Activated T-cell treated with anti-CD3 and anti-CD28 coated beads, Interleukin-2, amount 50 U/mL, for 72 hours (primary cell): ENCODE measurements around the gene SNRPB2. TPM values are rescaled to one million over a fixed set of nuclear protein-coding genes. Genes with fewer than 3 reads are reported as not detected.

Experiments
- ATAC-seq, 2 donors: fragments of 150-1000 bp; cut with Tn5 transposase; replicated peaks in 1 of 2; 2 replicates each; pipeline ENCODE4 v1.10.0; 2021; ENCODE audit warnings: moderate library complexity in 2 of 2, mild to moderate bottlenecking in 1 of 2
- DNase-seq, 2 donors: peaks; one replicate each; pipeline ENCODE4 v3.0.0; 2021 to 2022; ENCODE audit warnings: mixed read lengths in 1 of 2
- H3K27ac Mint-ChIP-seq: one replicate; pipeline ENCODE4 v1.8.0; 2022; ENCODE audit warnings: mild to moderate bottlenecking, moderate library complexity, mixed read lengths
- H3K27me3 Mint-ChIP-seq: one replicate; pipeline ENCODE4 v1.8.0; 2022; ENCODE audit warnings: low read depth, mixed read lengths
- H3K36me3 Mint-ChIP-seq, 2 donors: one replicate each; pipeline ENCODE4 v1.8.0; 2022; ENCODE audit warnings: mixed read lengths in 2 of 2, mild to moderate bottlenecking in 1 of 2; ENCODE audit not compliant: insufficient read depth in 2 of 2
- H3K4me1 Mint-ChIP-seq: one replicate; pipeline ENCODE4 v1.8.0; 2022; ENCODE audit warnings: low read depth, mixed read lengths
- H3K4me3 Mint-ChIP-seq, 2 donors: one replicate each; pipeline ENCODE4 v1.8.0; 2022; ENCODE audit warnings: mild to moderate bottlenecking in 2 of 2, mixed read lengths in 2 of 2, moderate library complexity in 2 of 2
- H3K9me3 Mint-ChIP-seq, 2 donors: one replicate each; pipeline ENCODE4 v1.8.0; 2022; ENCODE audit warnings: mixed read lengths in 2 of 2
- total RNA-seq, 2 donors: library from RNA; stranded (reverse); gene quantifications; one replicate each; pipeline ENCODE4 v1.2.3, GENCODE V29; 2022

SNRPB2 gene
- total RNA-seq = 10 to 100 TPM; 71.6 to 78.3 TPM

DNA sequence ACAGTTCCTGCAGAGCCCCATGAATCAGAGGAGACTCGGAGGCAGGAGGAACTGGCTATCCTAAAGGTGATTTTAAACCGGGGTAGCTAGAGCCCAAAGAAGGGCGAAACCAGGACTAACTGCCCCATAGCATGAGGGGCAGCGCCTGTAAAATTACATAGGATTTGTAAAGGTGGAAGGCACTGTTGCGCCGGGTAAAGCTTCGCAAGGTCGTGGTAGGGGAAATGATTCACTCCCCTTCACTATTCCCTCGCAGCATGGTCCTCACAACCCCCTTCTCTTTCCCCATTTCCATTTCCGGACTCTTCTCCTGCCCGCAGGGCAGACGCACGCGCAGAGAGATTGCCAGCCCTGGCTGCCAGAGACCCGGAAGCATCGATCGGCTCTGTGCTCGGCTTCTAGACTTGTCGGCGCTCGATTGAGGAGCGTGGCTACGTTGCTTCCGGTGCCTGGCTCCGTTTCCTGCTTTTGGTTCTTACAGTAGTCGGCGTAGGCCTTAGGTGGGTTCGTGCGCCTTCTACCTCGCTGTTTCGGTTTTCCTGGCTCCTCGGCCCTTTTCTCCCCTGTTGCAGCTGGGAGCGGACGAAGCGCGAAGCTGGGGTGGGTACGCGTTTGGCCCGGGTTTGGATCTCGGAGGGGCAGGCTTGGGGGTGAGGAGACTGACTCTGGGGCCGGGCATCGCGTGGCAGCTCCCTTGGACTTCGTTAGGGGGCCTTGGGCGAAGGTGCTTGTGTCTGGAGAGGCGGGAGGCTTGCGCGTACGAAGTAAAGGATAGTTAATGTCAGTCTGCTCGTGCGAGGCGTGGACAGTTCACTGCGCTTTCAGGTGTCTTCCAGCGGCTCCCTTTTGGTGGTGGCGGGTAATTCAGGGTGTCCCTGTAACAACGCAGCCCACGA, at the start of gene SNRPB2:
SNRPB2 (plus strand) TSS at position 462 of the 896 bp plus-strand sequence. CDS start 1,677 bp downstream, outside the sequence.
- peak; percentile 90 to 91 for DNase-seq
- H3K36me3 Mint-ChIP-seq = peaks cover 17 to 27% of the 10 kb centered on the region in 2 donors

GRCh38 chr20:16684416-16684815, 45.4 kb upstream of the SNRPB2 start:
- Mint-ChIP-seq H3K27ac (no peak overlapping the region), H3K36me3 (no peaks in the 10 kb centered on the region)
- DNase-seq = no peak

More for the DNA sequence above, at the start of gene SNRPB2:
- H3K27me3 Mint-ChIP-seq = peaks cover 9% of the 10 kb centered on the region
- peak within 1 kb of the TSS; percentile 94 for H3K27ac Mint-ChIP-seq
- ATAC-seq = peak; percentile 90 to 93
- peaks cover 0 to 5% of the 10 kb centered on the region in 2 donors for H3K9me3 Mint-ChIP-seq
- peak within 1 kb of the TSS; percentile 92 to 99 for H3K4me3 Mint-ChIP-seq
- peaks cover 51% of the 10 kb centered on the region for H3K4me1 Mint-ChIP-seq

DNA sequence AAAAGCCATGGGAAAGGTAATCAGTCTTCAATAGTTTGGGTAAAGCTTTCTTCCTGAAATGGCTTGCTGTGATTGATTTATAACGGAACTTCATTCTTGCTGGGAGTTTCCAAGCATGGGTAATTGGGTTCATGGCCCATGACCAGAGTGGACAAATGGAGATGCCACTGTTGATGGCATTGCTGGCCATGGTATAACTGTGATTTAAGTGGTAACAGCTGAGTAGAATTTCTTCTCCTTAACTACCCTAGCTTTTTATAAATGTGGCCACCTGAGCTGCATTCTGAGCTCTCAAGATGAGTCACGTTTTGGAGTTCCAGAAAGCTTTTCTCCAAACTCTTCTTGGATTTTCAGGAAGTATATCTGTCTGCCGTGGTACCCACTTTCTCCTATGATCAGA, 39.9 kb upstream of the SNRPB2 start:
- DNase-seq (no peak), ATAC-seq (no peak)
- H3K36me3 Mint-ChIP-seq = no peaks in the 10 kb centered on the region
- H3K4me1 Mint-ChIP-seq = no peaks in the 10 kb centered on the region
- no peaks in the 10 kb centered on the region for H3K9me3 Mint-ChIP-seq
- peaks cover 17% of the 10 kb centered on the region for H3K27me3 Mint-ChIP-seq
- H3K27ac Mint-ChIP-seq = no peak overlapping the region
- no peak overlapping the region for H3K4me3 Mint-ChIP-seq

More at GRCh38 chr20:16684416-16684815, 45.4 kb upstream of the SNRPB2 start:
- Mint-ChIP-seq H3K27me3 (peaks cover 6% of the 10 kb centered on the region), H3K4me3 (no peak overlapping the region), H3K4me1 (no peaks in the 10 kb centered on the region), H3K9me3 (no peaks in the 10 kb centered on the region)
- ATAC-seq = no peak

DNA sequence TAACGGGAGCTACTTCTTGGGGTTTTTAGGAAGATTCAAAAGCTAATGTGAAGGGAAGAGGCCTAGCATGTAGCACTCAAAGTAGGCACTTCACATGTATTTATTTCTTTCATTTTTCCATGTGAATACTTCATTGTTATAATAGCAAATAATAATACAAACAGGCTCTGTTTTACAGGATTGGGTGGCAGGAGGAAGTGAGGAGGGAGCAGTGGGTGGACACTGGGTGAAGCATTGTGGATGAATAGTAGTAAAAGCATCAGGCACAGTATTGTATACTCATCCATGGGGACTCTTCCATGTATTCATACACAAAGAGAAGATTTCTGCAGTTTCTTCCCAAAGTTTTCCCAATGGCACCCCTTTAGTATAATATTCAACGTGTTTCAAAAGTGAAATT, 38.4 kb upstream of the SNRPB2 start:
- Mint-ChIP-seq H3K4me1 (no peaks in the 10 kb centered on the region), H3K27me3 (peaks cover 30% of the 10 kb centered on the region), H3K4me3 (no peak overlapping the region), H3K9me3 (no peaks in the 10 kb centered on the region), H3K36me3 (no peaks in the 10 kb centered on the region), H3K27ac (no peak overlapping the region)
- no peak for DNase-seq
- ATAC-seq = no peak

GRCh38 chr20:16692009-16692408, 37.8 kb upstream of the SNRPB2 start:
- Mint-ChIP-seq H3K27me3 (peaks cover 32% of the 10 kb centered on the region), H3K4me1 (no peaks in the 10 kb centered on the region), H3K9me3 (no peaks in the 10 kb centered on the region), H3K27ac (no peak overlapping the region), H3K4me3 (no peak overlapping the region), H3K36me3 (no peaks in the 10 kb centered on the region)
- no peak for ATAC-seq
- DNase-seq = no peak

DNA sequence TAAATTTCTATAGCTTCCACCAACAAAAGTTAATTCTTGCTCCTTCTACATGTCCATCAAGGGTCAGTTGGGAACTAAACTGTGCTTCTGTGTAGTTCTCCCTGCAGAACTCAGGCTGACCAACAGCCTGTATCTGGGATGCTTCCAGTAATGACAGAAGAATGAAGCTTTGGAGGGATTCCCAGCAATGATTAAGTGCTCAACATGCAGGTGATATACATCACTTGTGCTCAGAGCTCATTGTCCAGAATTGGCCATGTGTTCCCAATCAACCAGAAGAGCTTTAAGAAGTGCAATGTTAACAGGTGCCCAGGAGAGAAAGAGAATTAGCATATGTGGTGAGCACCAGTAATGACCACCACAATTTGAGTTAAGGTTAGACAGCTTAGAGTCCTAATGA, 37.4 kb upstream of the SNRPB2 start:
- no peak for ATAC-seq
- no peaks in the 10 kb centered on the region for H3K9me3 Mint-ChIP-seq
- no peak overlapping the region for H3K27ac Mint-ChIP-seq
- H3K36me3 Mint-ChIP-seq = no peaks in the 10 kb centered on the region
- no peaks in the 10 kb centered on the region for H3K4me1 Mint-ChIP-seq
- no peak overlapping the region for H3K4me3 Mint-ChIP-seq
- H3K27me3 Mint-ChIP-seq = peaks cover 32% of the 10 kb centered on the region
- no peak for DNase-seq

GRCh38 chr20:16693278-16693677, 36.5 kb upstream of the SNRPB2 start:
- H3K4me1 Mint-ChIP-seq = no peaks in the 10 kb centered on the region
- H3K27ac Mint-ChIP-seq = no peak overlapping the region
- H3K9me3 Mint-ChIP-seq = no peaks in the 10 kb centered on the region

DNA sequence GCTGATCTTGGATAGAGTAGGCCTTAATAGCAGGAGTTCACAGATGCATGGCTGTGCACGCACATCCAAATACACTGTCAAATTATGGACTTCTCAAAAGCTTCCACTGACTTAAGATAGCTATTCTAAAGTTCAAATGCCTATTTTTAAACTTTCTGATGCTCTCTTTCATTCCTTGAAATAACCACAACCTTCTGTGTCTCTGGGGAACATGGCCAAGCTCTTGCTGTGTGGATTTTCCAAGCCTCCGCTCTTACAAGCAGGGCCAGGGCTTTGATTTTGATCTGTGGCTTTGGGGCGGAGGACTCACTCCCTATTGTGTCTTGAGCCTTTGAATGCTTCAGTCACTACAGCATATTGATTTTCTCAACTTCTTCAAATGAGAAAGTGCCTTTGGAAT, 35.7 kb upstream of the SNRPB2 start:
- Mint-ChIP-seq H3K9me3 (no peaks in the 10 kb centered on the region), H3K27me3 (peaks cover 25% of the 10 kb centered on the region), H3K4me3 (no peak overlapping the region), H3K36me3 (no peaks in the 10 kb centered on the region), H3K27ac (no peak overlapping the region), H3K4me1 (no peaks in the 10 kb centered on the region)
- ATAC-seq (no peak), DNase-seq (no peak)

More at GRCh38 chr20:16693278-16693677, 36.5 kb upstream of the SNRPB2 start:
- H3K36me3 Mint-ChIP-seq = no peaks in the 10 kb centered on the region
- peaks cover 28% of the 10 kb centered on the region for H3K27me3 Mint-ChIP-seq
- no peak for ATAC-seq
- no peak overlapping the region for H3K4me3 Mint-ChIP-seq
- DNase-seq = no peak

- no peaks in the 10 kb centered on the region for H3K9me3 Mint-ChIP-seq
- no peak overlapping the region for H3K27ac Mint-ChIP-seq
- no peak overlapping the region for H3K4me3 Mint-ChIP-seq
- peaks cover 27% of the 10 kb centered on the region for H3K27me3 Mint-ChIP-seq
- H3K36me3 Mint-ChIP-seq = no peaks in the 10 kb centered on the region
- ATAC-seq (no peak), DNase-seq (no peak)
- H3K4me1 Mint-ChIP-seq = no peaks in the 10 kb centered on the region
Measured at GRCh38 chr20:16695628-16696027, 34.2 kb upstream of the SNRPB2 start.

DNA sequence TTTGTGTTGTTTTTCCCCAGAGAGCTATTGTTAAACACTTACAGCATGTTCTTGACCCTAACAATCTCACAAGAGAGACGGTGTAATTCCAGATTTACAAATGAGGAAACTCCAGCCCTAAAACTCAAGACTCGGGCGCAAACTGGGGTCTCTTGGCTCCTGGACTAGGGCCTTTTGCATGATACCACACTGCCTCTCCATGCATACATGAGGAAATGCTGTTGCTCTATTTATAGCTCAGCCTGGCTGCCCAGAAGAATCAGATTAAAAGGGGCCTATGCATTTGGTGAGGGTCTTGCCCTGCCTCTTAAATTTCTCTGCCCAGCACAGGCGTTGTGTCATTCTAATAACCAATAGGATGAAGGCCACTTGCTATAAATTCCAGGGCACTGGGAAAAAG, 30.5 kb upstream of the SNRPB2 start:
- Mint-ChIP-seq H3K9me3 (no peaks in the 10 kb centered on the region), H3K27me3 (peaks cover 24% of the 10 kb centered on the region), H3K36me3 (no peaks in the 10 kb centered on the region), H3K27ac (no peak overlapping the region), H3K4me3 (no peak overlapping the region), H3K4me1 (no peaks in the 10 kb centered on the region)
- no peak for ATAC-seq
- DNase-seq = no peak

DNA sequence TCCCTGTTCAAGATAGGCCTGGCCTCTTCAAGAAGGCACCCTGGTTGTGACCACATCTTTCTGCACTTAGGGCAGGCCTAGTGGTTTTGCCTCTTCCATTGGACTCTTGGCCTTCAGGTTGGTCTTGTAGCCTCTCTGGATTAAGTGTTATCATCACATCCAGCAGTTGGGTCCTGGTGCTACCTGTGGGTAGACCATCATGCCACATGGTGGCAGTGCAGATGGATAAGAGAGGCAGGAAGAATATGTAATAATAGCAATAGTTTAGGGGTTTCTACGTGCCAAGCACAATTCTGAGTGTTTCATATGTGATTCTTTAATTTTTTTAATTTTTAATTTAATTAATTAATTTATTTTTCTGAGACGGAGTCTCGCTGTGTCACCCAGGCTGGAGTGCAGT, 28.5 kb upstream of the SNRPB2 start:
- Mint-ChIP-seq H3K4me1 (no peaks in the 10 kb centered on the region), H3K4me3 (no peak overlapping the region), H3K9me3 (peaks cover 0 to 3% of the 10 kb centered on the region in 2 donors), H3K36me3 (peaks cover 0 to 2% of the 10 kb centered on the region in 2 donors), H3K27me3 (peaks cover 11% of the 10 kb centered on the region), H3K27ac (no peak overlapping the region)
- DNase-seq (peak; percentile 13 to 15), ATAC-seq (peak in 1 of 2 donors; percentile 60)

- Mint-ChIP-seq H3K4me3 (no peak overlapping the region), H3K4me1 (peaks cover 12% of the 10 kb centered on the region), H3K27ac (peak overlapping the region; percentile 12), H3K27me3 (peaks cover 9% of the 10 kb centered on the region), H3K9me3 (peaks cover 1 to 3% of the 10 kb centered on the region in 2 donors), H3K36me3 (peaks cover 2 to 3% of the 10 kb centered on the region in 2 donors)
- ATAC-seq (no peak), DNase-seq (no peak)
Measured at GRCh38 chr20:16703570-16703969, 26.3 kb upstream of the SNRPB2 start.

- ATAC-seq = no peak
- Mint-ChIP-seq H3K27ac (no peak overlapping the region), H3K27me3 (peaks cover 6% of the 10 kb centered on the region), H3K4me3 (no peak overlapping the region), H3K4me1 (peaks cover 24% of the 10 kb centered on the region), H3K9me3 (peaks cover 1 to 3% of the 10 kb centered on the region in 2 donors), H3K36me3 (peaks cover 2 to 3% of the 10 kb centered on the region in 2 donors)
- no peak for DNase-seq
Measured at GRCh38 chr20:16707674-16708073, 22.2 kb upstream of the SNRPB2 start.
